HepG2 (cell line): ENCODE data around the gene ZDHHC24. TPM values are rescaled to one million over a fixed set of nuclear protein-coding genes. Genes with fewer than 3 reads are reported as not detected.

Source experiments
- ATAC-seq: fragments of 200-7000 bp; cut with Tn5 transposase; 3 replicates; pipeline ENCODE4 v1.9.1; 2020; ENCODE audit warnings: mild to moderate bottlenecking, moderate library complexity
- BruUV-seq: library from RNA; stranded (reverse); fragments of 400-500 nt; replicated peaks from 2 replicates; lab custom pipeline; 2021; lab: Mats Ljungman, UMichigan
- CTCF ChIA-PET: fragments of 300-600 bp; formaldehyde crosslinking; extraction: SDS; loops from one replicate; lab custom pipeline; 2021; ENCODE audit warnings: low total read pairs, inconsistent platforms, low intra/inter-chr PET ratio; lab: Yijun Ruan, JAX
- POLR2A ChIA-PET: fragments of 350-600 bp; sonication (Branson Sonifier 250); formaldehyde crosslinking; loops from one replicate; lab custom pipeline; 2020; ENCODE audit warnings: antibody characterized with exemption, inconsistent platforms; lab: Yijun Ruan, JAX
- DNase-seq: peaks from one replicate; pipeline ENCODE4 v3.0.0-alpha.2; 2015; ENCODE audit warnings: low spot score
- FAIRE-seq: peaks from 3 replicates; lab custom pipeline; 2011; peaks lifted over from hg19 to GRCh38; lab: Jason Lieb, UNC
- H2AFZ ChIP-seq: one replicate; pipeline ENCODE4 v1.6.1; 2011; ENCODE audit warnings: low read length, inconsistent platforms
- H3K27ac ChIP-seq: fragments of 300-600 bp; 3 replicates; pipeline ENCODE4 v1.8.0; 2011; ENCODE audit warnings: mixed run types, mild to moderate bottlenecking, mixed read lengths, low read length, inconsistent platforms; ENCODE audit not compliant: insufficient read depth; ENCODE audit errors: extremely low read length
- H3K27me3 ChIP-seq, 2 experiments: fragments of 200-600 bp in 1 of 2; 2 replicates in 1 of 2; 3 replicates in 1 of 2; pipeline versions ENCODE4 v1.6.0 to v1.8.0; 2011; ENCODE audit warnings: low read length in 2 of 2, mild to moderate bottlenecking in 2 of 2, moderate library complexity in 2 of 2, inconsistent platforms in 1 of 2; ENCODE audit not compliant: insufficient read depth in 2 of 2, control insufficient read depth in 1 of 2
- H3K36me3 ChIP-seq, 2 experiments: fragments of 200-600 bp in 1 of 2; replicated peaks in 1 of 2; 2 replicates in 1 of 2; 3 replicates in 1 of 2; pipeline versions ENCODE4 v1.5.1 to v1.8.0; 2011; ENCODE audit warnings: low read length in 2 of 2, inconsistent platforms in 1 of 2; ENCODE audit not compliant: insufficient read depth in 2 of 2, control insufficient read depth in 1 of 2
- H3K4me1 ChIP-seq: 2 replicates; pipeline ENCODE4 v1.5.1; 2012; ENCODE audit warnings: low read length, inconsistent platforms; ENCODE audit not compliant: insufficient read depth
- H3K4me2 ChIP-seq: 2 replicates; pipeline ENCODE4 v1.6.0; 2011; ENCODE audit warnings: low read depth, low read length, inconsistent platforms
- H3K4me3 ChIP-seq, 3 experiments: fragments of 200-600 bp in 1 of 3; sonication (generic), shearing (Covaris generic) in 1 of 3; replicated peaks in 1 of 3; 2 replicates each; pipeline ENCODE4 v1.5.1; 2011 to 2016; ENCODE audit warnings: low read length in 3 of 3, inconsistent platforms in 2 of 3, low read depth in 2 of 3, mild to moderate bottlenecking in 2 of 3, control low read depth in 1 of 3, mixed read lengths in 1 of 3; ENCODE audit not compliant: insufficient read depth in 1 of 3
- H3K79me2 ChIP-seq: one replicate; pipeline ENCODE4 v1.6.1; 2011; ENCODE audit warnings: low read length, inconsistent platforms; ENCODE audit not compliant: insufficient read depth
- H3K9ac ChIP-seq: 2 replicates; pipeline ENCODE4 v1.6.0; 2011; ENCODE audit warnings: mild to moderate bottlenecking, low read depth, low read length, inconsistent platforms; ENCODE audit not compliant: insufficient read depth
- H3K9me3 ChIP-seq: 2 replicates; pipeline ENCODE4 v1.5.1; 2012; ENCODE audit warnings: mild to moderate bottlenecking, low read length
- H4K20me1 ChIP-seq: 2 replicates; pipeline ENCODE4 v1.6.0; 2011; ENCODE audit warnings: inconsistent platforms, mild to moderate bottlenecking, low read length, moderate library complexity; ENCODE audit not compliant: insufficient read depth
- HNRNPL ChIP-seq: fragments of 200-400 bp; formaldehyde crosslinking; IDR thresholded peaks from 2 replicates; pipeline ENCODE4 v1.6.1; 2017; ENCODE audit warnings: mild to moderate bottlenecking, low read depth, low read length
- IRF2 ChIP-seq: IDR thresholded peaks from 2 replicates; pipeline ENCODE4 v1.6.1; 2018; ENCODE audit warnings: missing genetic modification reagents, missing compliant biosample characterization
- KLF9 ChIP-seq: IDR thresholded peaks from 2 replicates; pipeline ENCODE4 v1.6.1; 2016; ENCODE audit warnings: low read depth
- MAFF ChIP-seq: IDR thresholded peaks from 2 replicates; pipeline ENCODE4 v1.6.1; 2011; ENCODE audit warnings: low read depth, low read length, improper control_type of control experiment
- MAFK ChIP-seq, 2 experiments: IDR thresholded peaks in 1 of 2; conservative IDR thresholded peaks in 1 of 2; 2 replicates each; pipeline ENCODE4 v1.6.1; 2011; ENCODE audit warnings: improper control_type of control experiment in 2 of 2, low read length in 2 of 2
- NR2F6 ChIP-seq, 2 experiments: IDR thresholded peaks; 2 replicates each; pipeline ENCODE4 v1.6.1; 2016; ENCODE audit warnings: antibody characterized with exemption in 1 of 2, mild to moderate bottlenecking in 1 of 2
- SALL1 ChIP-seq: sonication (generic); formaldehyde crosslinking; IDR thresholded peaks from 2 replicates; pipeline ENCODE4 v1.8.0; 2022; ENCODE audit warnings: mild to moderate bottlenecking, missing genetic modification reagents
- ZNF138 ChIP-seq: sonication (generic); formaldehyde crosslinking; IDR thresholded peaks from 2 replicates; pipeline ENCODE4 v1.5.0; 2020; ENCODE audit warnings: mild to moderate bottlenecking, low read depth, missing genetic modification reagents
- ZNF501 ChIP-seq: sonication (generic); formaldehyde crosslinking; IDR thresholded peaks from 2 replicates; pipeline ENCODE4 v1.5.1; 2020; ENCODE audit warnings: mild to moderate bottlenecking, moderate library complexity, missing genetic modification reagents
- WGBS: methylation state at CpG from one replicate; pipeline ENCODE4 v1.1.6; 2017; ENCODE audit warnings: low lambda C conversion rate; 5-methylcytosine and 5-hydroxymethylcytosine counted together
- in situ Hi-C: cut with HindIII; loops from 2 replicates; pipeline ENCODE4 v1.10.0; 2017; ENCODE audit warnings: low pct_unique_long_range_greater_than_20kb; ENCODE audit not compliant: extremely low pct_ligation_motif_present
- intact Hi-C: fragments of 100-400 bp; cut with micrococcal nuclease; formaldehyde crosslinking; loops from one replicate; pipeline ENCODE4 v1.10.0; 2022; ENCODE audit not compliant: unreplicated experiment
- polyA plus RNA-seq, 8 experiments: library from polyadenylated mRNA; depleted of rRNA in 3 of 8; stranded (reverse) in 7 of 8; unstranded in 1 of 8; fragments of >200 nt; fragmentation: Illumina TruSeq in 4 of 8; extraction: Trizol in 4 of 8; gene quantifications; 2 replicates each; pipeline versions ENCODE4 v1.2.1 to v1.2.3, GENCODE V29; 2011 to 2016; ENCODE audit warnings: low read depth in 4 of 8, missing spikeins in 1 of 8, mixed read lengths in 1 of 8; ENCODE audit not compliant: insufficient read depth in 1 of 8
- total RNA-seq, 5 experiments: library from RNA; depleted of rRNA; stranded (reverse); fragments of >200 nt; fragmentation: Illumina TruSeq; extraction: Trizol; gene quantifications; 2 replicates each; pipeline ENCODE4 v1.2.3, GENCODE V29; 2016; ENCODE audit warnings: low read depth in 1 of 5
- TF ChIP-seq, protein P1 (sequence below): sonication (generic); formaldehyde crosslinking; IDR thresholded peaks from 2 replicates; pipeline ENCODE4 v1.4.0; 2020; ENCODE audit warnings: missing genetic modification reagents
- TF ChIP-seq, protein P2 (sequence below): IDR thresholded peaks from 2 replicates; pipeline ENCODE4 v1.6.1; 2018; ENCODE audit warnings: missing genetic modification reagents, mild to moderate bottlenecking, missing compliant biosample characterization
- TF ChIP-seq, protein P3 (sequence below): sonication (generic); formaldehyde crosslinking; IDR thresholded peaks from 2 replicates; pipeline ENCODE4 v1.4.0; 2020; ENCODE audit warnings: missing genetic modification reagents, borderline replicate concordance
- TF ChIP-seq, protein P4 (sequence below): sonication (generic); formaldehyde crosslinking; conservative IDR thresholded peaks from 2 replicates; pipeline ENCODE4 v1.4.0; 2020; ENCODE audit warnings: mild to moderate bottlenecking, missing genetic modification reagents, moderate library complexity

Gene ZDHHC24
- total and polyA plus RNA-seq, 2 of the 13 experiments (the other 11 are each of a cell fraction or from before 2014, with no cell fraction given) = 4.3 TPM

DNA sequence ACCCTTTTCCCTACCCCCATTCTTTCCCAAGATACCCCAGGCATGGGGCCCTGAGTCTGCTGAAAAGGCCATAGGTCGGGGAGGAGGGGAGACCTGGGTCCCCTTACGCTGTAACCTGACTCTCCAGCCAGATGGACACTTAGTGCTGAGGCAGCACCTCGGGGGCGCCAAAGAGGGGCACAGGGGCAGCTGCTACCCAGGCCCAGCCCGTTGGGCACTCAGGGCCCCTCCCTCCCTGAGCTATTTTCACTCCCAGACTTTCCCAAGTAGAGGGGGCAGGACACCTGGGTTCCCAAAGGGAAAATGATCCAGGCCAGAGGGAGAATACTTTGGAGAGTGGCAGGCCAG is 1.8 kb upstream of the ZDHHC24 start:
- FAIRE-seq = no peak
- Histone ChIP-seq H3K27me3 (peaks cover 2 to 11% of the 10 kb centered on the region in 2 experiments; a peak in 4 of 5 replicates), H3K4me1 (peaks cover 47% of the 10 kb centered on the region), H3K27ac (no peak overlapping the region), H2AFZ (no peak overlapping the region), H3K9ac (no peak overlapping the region), H3K79me2 (no peaks in the 10 kb centered on the region), H3K36me3 (no peaks in the 10 kb centered on the region), H3K9me3 (no peaks in the 10 kb centered on the region), H3K4me2 (peak overlapping the region; percentile 97), H4K20me1 (no peaks in the 10 kb centered on the region), H3K4me3 (peak overlapping the region in 1 of 3 experiments; percentile 23; a peak in 1 of 6 replicates)
- ChIA-PET POLR2A (interaction anchor here (2.9 kb wide), 1 partner anchor 130 kb away, joined by 17 read pairs; the partner anchor contains the start of gene RBM4B), CTCF (no interaction called here)
- BruUV-seq = no TSS peak
- intact Hi-C loops (no loop called here), in situ Hi-C loops (no loop called here)
- ATAC-seq = no peak
- 0% methylated on average over 3 of the region's 5 CpGs for WGBS
- no peak for DNase-seq
- TF ChIP-seq, protein P1, sequence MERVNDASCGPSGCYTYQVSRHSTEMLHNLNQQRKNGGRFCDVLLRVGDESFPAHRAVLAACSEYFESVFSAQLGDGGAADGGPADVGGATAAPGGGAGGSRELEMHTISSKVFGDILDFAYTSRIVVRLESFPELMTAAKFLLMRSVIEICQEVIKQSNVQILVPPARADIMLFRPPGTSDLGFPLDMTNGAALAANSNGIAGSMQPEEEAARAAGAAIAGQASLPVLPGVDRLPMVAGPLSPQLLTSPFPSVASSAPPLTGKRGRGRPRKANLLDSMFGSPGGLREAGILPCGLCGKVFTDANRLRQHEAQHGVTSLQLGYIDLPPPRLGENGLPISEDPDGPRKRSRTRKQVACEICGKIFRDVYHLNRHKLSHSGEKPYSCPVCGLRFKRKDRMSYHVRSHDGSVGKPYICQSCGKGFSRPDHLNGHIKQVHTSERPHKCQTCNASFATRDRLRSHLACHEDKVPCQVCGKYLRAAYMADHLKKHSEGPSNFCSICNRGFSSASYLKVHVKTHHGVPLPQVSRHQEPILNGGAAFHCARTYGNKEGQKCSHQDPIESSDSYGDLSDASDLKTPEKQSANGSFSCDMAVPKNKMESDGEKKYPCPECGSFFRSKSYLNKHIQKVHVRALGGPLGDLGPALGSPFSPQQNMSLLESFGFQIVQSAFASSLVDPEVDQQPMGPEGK (CRISPR knock-in tag) = peak; percentile 15; the same call in 1 of the 2 replicates
- TF ChIP-seq MAFK (conservative IDR thresholded peaks at IDR 0.05 in 1 of 2, IDR thresholded peaks at IDR 0.05 in 1 of 2; ENCODE audit: low read length in 2 of 2) = peak; percentile 43 to 49
- peak; percentile 35; the same call in 1 of the 2 replicates for TF ChIP-seq MAFF
- TF ChIP-seq, protein P2, sequence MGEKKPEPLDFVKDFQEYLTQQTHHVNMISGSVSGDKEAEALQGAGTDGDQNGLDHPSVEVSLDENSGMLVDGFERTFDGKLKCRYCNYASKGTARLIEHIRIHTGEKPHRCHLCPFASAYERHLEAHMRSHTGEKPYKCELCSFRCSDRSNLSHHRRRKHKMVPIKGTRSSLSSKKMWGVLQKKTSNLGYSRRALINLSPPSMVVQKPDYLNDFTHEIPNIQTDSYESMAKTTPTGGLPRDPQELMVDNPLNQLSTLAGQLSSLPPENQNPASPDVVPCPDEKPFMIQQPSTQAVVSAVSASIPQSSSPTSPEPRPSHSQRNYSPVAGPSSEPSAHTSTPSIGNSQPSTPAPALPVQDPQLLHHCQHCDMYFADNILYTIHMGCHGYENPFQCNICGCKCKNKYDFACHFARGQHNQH (CRISPR knock-in tag) = 0 out of 2 replicates have a peak, but pooled peaks have one; percentile 26
- no peak for TF ChIP-seq KLF9 (CRISPR knock-in tag)
- no peak for TF ChIP-seq ZNF501 (CRISPR knock-in tag)
- TF ChIP-seq, protein P3, sequence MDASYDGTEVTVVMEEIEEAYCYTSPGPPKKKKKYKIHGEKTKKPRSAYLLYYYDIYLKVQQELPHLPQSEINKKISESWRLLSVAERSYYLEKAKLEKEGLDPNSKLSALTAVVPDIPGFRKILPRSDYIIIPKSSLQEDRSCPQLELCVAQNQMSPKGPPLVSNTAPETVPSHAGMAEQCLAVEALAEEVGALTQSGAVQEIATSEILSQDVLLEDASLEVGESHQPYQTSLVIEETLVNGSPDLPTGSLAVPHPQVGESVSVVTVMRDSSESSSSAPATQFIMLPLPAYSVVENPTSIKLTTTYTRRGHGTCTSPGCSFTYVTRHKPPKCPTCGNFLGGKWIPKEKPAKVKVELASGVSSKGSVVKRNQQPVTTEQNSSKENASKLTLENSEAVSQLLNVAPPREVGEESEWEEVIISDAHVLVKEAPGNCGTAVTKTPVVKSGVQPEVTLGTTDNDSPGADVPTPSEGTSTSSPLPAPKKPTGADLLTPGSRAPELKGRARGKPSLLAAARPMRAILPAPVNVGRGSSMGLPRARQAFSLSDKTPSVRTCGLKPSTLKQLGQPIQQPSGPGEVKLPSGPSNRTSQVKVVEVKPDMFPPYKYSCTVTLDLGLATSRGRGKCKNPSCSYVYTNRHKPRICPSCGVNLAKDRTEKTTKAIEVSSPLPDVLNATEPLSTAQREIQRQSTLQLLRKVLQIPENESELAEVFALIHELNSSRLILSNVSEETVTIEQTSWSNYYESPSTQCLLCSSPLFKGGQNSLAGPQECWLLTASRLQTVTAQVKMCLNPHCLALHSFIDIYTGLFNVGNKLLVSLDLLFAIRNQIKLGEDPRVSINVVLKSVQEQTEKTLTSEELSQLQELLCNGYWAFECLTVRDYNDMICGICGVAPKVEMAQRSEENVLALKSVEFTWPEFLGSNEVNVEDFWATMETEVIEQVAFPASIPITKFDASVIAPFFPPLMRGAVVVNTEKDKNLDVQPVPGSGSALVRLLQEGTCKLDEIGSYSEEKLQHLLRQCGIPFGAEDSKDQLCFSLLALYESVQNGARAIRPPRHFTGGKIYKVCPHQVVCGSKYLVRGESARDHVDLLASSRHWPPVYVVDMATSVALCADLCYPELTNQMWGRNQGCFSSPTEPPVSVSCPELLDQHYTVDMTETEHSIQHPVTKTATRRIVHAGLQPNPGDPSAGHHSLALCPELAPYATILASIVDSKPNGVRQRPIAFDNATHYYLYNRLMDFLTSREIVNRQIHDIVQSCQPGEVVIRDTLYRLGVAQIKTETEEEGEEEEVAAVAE (CRISPR knock-in tag) = no peak
- TF ChIP-seq ZNF138 = no peak
- TF ChIP-seq HNRNPL = peak; percentile 52; the same call in 1 of the 2 replicates
- 0 out of 2 replicates have a peak, but pooled peaks have one; percentile 20 for TF ChIP-seq SALL1 (CRISPR knock-in tag)
- no peak for TF ChIP-seq IRF2 (CRISPR knock-in tag)
- TF ChIP-seq NR2F6 (IDR thresholded peaks at IDR 0.05) = 0 out of 2 replicates have a peak, but pooled peaks have one; percentile 24
- TF ChIP-seq NR2F6 (CRISPR knock-in tag; IDR thresholded peaks at IDR 0.05) = 0 out of 2 replicates have a peak, but pooled peaks have one; percentile 23
- TF ChIP-seq, protein P4, sequence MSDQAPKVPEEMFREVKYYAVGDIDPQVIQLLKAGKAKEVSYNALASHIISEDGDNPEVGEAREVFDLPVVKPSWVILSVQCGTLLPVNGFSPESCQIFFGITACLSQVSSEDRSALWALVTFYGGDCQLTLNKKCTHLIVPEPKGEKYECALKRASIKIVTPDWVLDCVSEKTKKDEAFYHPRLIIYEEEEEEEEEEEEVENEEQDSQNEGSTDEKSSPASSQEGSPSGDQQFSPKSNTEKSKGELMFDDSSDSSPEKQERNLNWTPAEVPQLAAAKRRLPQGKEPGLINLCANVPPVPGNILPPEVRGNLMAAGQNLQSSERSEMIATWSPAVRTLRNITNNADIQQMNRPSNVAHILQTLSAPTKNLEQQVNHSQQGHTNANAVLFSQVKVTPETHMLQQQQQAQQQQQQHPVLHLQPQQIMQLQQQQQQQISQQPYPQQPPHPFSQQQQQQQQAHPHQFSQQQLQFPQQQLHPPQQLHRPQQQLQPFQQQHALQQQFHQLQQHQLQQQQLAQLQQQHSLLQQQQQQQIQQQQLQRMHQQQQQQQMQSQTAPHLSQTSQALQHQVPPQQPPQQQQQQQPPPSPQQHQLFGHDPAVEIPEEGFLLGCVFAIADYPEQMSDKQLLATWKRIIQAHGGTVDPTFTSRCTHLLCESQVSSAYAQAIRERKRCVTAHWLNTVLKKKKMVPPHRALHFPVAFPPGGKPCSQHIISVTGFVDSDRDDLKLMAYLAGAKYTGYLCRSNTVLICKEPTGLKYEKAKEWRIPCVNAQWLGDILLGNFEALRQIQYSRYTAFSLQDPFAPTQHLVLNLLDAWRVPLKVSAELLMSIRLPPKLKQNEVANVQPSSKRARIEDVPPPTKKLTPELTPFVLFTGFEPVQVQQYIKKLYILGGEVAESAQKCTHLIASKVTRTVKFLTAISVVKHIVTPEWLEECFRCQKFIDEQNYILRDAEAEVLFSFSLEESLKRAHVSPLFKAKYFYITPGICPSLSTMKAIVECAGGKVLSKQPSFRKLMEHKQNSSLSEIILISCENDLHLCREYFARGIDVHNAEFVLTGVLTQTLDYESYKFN (CRISPR knock-in tag) = 0 out of 2 replicates have a peak, but pooled peaks have one; percentile 24
